Measurements from ENCODE around the gene BTBD2.
A peak's percentile ranks its signal among the peaks of the same experiment; 100 is the strongest.

BTBD2 gene

DNA sequence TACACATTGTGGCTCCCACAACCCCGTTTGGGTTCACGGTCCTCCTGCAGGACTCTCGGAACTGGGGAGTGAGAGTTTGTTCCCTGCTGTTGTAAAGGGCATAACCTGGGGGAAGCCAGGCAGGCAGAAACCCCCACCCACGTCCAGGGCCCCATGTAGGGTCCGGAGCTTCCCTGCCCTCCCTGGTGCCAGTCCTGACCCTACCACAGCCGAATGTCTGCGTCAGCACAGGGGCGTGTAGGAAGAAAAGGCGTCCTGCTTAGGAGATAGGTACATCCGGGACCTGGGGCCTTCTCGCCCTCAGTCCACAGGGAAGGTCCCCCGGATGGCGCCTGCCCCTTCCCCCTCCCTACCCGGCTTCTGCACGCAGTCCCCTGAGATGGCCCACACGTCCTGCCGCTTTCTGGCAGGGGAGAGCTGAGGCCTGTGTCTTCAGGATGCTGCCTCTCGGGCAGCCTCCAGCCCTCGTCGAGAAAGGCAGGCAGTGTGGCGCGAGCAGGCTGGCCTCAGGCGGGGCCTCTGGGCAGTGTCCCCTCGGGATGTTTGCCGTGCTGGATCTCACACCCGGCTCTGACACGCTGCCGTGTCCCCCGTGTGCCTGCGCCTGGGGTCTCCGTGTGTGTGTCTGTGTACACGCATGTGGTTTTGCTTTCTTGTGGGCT lies 55.5 kb downstream of the BTBD2 start:
- DNase-seq, result no peak

DNA sequence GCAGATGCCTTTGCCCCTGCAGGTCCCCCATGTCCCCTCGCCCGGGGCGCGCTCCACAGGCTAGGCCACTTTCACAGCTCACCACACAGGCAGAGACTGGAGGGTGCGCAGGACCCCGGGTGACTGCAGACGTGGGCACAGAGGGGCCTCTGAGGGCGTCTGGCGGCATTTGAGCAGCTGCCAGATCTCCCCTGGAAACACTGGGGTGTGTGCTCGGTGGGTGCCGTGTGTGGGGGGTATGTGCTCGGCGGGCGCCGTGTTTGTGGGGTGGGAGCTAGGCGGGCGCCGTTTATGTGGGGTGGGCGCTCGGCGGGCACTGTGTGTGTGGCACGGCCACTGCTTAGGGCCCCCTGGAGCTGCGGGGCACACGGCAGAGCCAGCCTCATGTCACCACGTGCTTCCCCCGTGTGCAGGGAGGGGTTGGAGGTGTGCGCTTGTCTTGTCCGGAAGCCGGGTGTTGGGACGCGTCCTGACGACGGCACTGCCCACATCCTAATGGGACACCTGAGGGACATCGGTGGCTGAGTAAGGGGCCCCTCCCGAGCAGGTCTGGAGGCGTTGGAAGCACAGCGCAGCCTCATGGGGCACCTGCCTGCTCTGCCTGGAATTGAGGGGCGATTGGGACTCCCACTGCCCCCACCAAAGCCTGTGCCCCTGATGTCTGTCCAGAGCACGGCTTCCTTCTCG lies 57.8 kb downstream of the BTBD2 start:
- DNase-seq, result no peak

DNA sequence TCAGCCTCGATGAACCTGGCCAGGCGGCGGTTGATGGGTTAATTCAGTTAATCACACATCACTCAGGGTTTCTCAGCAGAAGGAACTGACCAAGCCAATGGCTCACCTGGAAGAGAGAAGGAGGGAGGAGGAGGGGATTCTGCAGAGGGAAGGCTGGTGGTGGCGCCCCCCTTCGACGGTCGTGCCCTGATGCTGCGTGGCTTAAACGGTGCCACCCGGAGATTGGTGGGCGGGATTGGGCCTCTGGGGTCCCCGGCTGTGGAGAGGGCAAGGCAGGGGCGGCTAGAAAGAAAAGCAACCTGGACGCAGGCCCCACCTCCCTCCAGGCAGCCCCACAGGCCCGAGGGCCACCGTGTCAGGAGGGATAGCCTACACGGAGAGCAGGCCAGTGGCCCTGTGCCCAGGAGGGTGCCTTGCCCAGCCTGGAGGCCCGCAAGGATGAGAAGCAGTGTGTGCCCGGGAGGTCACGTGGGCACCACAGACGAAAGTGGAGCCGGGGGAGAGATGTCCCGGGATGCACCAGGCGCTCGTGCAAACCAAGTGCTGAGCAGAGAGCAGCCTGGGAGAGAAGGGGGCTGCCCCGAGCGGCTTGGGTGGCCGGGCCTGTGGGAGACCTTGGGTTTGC lies 58.5 kb downstream of the BTBD2 start:
- DNase-seq, result no peak

DNA sequence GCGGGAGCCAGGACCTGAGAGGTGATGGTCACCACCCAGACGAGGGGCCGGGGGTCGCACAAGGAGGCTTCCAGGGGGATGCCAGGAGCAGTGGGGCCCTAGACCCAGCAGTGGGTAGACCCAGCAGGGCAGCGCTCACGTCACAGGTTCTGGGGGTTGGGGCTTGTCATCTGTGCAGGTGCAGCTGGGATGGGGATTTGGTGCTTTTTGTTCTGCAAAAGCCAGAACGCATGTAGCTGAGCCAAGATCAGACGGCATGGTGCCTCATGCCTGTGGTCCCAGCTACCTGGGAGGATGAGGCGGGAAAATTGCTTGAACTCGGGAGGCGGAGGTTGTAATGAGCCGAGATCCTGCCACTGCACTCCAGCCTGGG lies 59.4 kb downstream of the BTBD2 start:
- no peak for DNase-seq

DNA sequence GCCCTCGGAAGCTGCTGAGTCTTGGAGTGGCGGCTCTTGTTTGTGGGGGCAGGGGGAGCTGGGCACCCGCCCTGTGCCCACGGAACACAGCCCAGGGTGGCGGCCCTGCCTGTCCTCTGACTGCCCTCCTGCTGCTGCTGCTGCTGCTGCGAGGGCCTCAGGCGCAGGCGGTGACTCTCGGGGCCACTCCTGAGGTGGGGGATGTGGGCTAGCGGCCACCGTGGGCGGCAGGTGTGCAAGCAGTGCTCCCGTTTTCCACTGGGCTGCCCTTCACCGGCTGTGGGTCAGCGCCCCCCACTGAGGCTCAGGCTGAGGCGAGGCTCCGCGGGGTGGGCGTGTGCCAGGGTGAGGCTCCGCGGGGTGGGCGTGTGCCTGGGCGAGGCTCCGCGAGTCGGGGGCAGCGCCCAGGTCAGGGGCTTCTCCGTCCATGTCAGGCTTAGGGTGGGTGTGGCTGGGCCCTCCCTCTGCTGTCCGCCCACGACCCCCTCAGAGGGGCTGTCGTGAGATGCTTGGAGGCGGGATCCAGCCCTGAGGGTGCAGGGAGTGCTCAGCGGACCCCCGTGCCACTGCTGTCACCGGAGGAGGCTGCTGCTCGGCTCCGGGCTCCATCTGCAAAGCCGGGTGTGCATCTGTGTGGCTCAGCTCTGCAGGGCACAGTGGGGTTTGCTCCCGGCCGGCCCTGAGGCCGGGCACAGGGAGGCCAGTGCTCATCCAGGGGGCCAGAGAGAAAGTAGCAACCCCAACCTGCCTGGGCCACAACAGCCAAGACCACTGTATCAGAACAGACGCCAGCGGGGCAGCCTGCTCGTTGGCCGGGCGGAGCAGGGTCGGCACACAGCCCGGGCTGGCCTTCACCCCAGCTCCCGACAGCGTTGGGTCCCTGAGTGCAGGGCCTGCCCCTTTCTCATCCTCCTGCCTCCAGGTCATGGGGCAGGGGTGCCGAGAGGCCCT lies 60.1 kb downstream of the BTBD2 start:
- no peak for DNase-seq

DNA sequence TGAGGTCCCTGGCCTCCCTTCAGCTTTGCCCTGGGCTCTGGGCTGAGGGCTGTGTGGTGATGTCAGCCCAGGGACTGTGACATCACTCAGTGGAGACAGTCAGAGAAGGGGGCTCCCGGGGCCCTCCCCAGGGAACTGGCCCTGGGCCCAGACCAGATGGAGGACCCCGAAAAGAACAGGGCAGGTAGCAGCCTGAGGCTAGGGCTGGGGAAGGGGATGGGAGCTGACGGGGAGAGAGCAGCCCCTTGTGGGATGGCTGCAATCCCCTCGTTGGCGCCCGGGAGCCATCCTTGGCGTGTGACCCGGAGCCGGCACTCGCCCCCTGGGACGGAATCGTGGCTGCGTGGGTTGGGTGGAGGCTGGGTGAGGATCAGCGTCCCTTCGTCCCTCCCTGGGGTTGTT lies 61.0 kb downstream of the BTBD2 start:
- no peak for DNase-seq

DNA sequence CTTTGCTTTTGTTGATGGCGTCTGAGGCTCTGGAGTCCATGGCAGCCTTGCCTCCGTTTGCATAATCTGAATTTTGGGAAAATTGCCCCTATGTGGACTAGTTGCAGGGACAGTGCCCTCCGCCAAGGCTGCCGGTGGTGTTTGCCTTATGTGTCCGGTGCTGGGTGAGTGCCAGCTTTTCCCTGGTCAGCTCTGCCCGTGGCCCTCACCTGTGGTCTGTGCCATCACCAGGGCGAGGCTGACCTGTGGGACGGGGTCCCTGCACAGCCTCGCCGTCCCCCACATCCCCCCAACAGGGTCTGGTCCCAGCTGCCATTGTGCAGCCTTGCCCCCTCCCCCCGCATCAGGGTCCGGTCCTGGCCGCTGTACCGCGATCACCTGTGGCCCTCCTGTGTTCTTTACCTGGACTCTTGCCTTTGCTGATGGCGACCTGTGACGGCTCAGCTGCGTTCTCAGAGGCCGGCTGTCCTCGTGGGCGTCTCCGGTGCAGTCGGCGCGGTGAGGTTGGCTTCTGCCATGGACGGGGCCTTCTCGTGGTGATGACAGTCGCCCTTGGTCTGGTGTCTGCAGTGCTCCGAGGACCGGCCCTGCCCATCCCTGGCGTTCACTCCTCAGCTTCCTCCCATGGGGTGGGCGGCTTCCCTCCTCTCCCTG lies 61.9 kb downstream of the BTBD2 start:
- no peak for DNase-seq

DNA sequence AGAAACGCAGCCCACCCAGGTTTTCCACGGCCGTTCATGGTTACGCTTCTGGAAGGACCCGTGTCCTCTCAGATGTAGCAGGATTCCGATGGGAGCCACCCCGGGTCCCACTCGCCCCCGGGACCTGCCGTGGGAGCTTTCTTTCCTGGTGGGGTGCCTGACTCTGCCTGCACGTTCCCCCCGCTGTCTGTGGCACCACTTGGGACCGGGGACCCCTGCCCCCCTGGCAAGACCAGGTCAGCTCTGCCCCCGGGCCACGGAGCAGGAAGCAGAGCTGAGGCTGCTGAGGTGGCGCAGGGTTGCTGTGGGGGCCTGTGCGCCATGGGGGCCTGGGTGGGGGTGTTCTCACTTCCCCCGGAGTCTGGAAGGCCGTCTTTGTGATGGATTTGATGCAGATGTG lies 62.5 kb downstream of the BTBD2 start:
- DNase-seq, result no peak

DNA sequence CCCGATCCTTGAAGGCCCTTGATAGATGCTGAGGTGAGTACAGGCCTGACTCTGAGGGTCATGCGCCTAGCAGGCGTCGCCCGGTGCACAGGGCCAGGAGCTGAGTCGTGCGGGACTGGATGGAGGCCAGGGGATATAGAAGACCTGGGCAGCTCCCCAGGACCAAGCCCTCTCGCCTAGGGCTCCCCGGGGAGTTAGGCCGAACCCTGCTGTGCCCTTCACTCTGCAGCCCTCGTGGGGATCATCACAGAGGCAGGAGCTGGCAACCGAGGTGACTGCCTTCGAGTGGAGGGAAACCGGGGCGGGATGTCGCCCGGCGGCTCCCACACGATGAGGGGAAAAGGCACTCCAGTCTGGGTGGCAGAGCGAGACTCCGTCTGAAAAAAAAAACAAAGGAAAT lies 62.9 kb downstream of the BTBD2 start:
- no peak for DNase-seq

DNA sequence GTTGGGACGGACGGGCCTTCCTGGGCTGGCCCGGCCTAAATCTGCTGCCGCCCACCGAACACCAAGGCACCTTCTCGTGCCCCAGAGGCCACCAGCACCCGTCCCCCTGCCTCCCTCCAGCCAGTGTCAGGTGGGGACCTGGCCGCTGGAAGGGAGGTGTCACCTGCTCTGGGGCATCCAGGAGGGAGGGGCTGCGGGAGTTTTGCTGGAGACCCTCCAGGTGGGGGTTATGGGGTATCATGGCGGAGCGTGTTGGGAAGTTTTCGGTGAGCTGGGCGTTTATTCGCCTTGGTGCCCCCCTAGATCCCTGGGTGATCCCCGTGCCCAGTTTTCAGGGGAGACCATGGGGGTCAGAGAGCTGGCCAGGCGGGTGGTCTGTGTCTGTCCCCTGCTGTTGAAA lies 64.9 kb downstream of the BTBD2 start:
- DNase-seq, result no peak

DNA sequence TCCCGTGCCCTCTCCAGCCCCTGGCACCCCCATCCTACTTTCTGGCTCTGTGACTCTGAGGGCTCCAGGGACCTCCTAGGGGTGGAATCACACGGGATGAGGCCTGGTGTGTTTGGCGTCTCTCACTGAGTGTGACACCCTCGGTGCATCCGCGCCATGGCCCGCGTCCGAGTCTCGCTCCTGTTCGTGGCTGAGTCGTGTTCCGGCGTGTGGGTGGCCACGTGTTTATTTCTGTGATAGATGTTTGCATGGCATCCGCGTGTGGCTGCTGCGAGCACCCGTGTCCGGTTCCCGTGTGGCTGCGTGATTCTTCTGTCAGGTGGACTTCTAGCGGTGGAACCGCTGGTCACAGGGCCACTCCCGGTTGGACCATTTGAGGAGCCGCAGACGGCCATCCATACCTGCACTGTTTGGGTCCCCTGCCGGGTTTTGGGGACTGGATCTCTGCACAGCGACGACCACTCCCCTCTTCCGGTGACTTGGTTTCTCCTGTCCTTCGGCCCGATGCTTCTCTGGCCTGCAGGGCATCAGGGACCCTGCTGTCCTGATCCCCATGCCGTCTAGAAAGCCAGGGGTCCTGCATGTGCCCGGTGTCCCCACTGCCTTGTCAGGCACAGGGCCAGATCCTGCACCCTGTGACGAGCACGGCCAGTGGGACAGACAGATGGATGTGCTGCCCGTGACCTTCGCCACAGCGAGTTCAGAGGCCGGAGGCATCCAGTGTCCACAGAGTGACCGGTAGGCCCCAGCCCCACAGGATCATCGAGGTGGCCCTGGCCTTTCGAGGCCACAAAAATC lies 66.0 kb downstream of the BTBD2 start:
- no peak for DNase-seq

DNA sequence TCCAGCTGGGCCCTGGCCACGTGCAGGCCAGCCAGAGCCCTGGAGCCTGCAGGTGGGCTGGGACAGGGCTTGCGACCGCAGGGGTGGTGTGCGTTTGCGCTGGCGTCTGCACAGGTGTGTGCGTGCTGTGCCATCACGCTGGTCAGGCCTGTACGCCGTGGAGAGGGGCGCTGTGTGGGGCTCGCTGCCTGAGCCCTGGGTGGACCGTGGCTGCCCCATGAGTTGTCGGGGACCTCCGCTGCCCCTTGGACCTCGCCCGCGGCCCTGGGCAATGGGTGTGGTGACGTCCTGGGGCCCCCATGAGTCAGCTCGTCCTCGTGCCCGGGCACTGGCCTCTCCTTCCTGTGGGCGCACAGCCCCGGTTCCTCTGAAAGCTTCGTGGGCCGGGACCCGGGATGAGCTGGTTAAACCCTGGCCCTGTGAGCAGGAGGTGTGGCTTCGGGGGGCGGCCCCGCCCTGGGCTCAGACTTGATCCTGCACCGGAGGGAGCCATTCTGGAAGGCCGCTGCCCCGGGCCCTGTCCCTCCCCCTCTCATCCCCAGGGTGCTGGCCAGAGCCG lies 67.8 kb downstream of the BTBD2 start:
- peak; percentile 22 to 77 (median 38) for DNase-seq

DNA sequence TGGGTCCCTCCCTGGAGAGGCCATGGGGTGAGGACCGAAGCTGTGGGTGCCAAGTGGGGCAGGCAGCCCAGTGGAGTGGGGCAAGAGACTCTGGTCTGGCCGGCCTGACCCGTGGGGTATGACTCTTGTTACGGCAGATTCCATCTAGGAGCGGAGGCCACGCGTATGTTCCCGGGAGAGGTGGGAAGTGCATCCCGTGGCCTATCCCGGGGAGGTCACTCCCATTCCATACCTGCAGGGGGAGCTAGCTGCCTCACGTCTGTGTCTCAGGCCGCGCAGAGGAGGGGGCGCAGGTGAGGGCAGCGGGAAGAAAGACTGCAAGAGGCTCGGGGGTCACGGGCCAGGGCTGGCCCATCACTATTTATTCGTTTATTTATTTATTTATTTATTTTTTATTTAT lies 69.6 kb downstream of the BTBD2 start:
- peak; percentile 27 to 65 (median 36) for DNase-seq

DNA sequence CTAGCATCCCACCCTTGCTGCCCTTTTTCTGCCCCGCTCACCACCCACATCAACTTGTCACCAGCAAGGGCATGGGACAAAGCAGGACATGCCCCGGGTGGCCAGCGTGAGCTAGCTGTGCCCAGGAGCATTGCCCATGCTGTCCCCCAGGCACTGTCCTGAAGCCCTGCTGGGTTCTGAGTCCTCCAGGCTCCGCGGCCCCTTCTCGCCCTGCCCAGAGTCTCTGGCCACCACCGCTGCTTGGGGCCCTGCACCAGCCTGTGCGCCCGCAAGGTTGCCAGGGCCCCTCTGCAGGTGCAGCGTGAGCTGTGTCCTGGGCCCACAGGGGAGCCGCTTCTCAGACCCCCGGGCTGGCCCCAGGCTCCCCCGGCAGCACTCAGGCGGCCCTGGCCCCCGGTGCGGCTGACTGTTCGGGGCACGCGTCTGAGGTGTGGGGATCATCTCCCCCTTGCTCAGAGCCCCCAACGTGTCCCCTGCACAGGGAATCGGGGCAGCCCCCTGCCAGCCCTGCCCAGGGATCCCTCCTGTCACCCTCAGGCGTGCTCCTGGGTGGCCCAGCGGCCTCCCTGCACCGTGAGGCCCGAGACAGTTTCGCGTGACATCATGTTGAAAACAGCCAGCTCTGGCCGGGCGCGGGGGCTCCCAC lies 70.5 kb downstream of the BTBD2 start:
- no peak for DNase-seq

DNA sequence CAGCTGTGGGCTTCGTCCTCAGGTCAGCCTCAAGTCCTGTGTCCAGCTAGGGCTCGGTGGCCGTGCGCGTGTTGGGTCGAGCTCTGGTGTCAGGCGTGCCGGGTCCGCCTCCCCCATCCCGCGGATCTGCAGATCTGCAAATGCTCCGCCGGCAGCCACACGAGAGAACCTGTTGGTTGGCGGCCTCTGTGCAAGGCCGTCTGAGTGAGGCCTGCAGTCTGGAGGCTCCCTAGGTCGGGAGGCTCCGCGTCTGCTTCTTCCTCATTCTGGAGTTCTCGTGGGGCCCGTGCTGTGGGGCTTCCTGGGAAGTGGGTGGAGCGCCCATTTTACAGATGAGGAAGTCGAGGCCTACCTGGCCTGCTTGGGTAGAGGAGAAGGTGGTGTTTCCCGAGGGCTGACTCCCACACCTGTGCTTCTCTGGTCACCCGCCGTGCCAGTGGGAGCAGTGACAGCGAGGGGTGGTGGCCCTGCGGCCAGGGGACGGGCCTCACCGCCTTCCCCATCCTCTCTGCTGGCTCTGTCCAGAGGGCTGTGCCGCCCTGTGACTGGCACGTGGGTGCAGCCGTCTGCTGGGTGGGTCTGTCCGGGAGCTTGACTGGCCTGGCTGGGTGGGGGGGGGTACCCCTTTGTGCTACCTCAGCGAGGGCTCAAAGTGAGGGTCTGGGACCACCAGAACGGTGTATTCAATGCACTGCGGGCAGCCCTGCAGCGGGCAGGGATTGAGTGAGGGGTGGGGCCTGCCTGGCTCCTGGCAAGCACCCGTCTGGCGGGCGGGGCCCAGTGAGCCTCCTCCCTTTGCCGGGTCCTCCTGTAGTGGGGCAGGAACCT lies 71.2 kb downstream of the BTBD2 start:
- DNase-seq, result peak; percentile 51 to 80 (median 75)

DNA sequence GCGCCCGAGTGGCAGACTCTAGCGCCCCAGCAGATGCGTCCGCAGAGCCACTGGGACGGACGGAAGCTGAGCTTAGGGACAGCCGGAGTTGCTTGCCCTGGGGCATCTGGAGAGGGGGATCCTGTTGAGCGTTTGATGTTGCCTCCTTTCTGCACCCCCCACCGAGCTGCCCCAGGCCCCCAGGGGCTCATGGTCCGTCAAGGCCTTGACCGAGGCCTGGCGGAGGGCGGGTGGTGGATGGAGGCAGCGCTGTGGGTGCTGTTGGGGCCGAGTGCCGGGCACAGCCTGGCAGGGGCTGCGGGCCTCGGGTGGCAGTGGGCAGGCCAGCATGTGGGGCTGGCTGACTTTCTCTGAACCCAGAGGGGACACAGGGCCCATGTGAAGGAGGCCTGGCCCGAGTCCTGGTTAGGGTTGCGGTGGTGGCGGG lies 71.8 kb downstream of the BTBD2 start:
- no peak for DNase-seq

DNA sequence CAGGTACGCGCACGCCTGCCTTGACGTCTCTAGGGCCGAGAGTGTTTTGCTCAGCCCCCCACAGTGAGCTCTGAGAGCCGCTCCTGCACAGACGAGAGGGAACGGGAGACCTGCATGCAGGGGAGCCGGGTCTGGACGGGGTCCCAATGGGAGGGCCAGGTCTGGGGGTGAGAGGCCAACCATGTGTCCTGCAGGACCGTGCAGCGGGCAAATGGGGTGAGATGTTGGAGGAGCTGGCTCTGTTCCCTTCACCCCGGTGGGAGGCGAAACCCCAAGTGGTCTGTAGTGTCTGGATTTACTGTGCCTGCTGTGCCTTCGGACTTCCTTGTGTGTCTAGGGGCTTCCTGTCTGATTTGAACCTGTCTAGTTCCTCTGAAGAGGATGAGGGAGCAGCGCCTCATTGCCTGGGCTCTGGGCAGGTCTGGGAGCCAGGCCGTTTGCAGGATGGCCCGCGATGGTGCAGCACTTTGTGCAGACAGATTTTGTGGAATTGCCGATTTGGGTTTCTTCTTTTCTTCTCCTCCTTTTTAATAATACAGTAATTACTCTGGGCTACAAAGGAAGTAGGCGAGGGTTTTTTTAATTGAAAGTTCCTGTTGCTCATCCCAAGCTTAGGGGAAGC lies 72.5 kb downstream of the BTBD2 start:
- peak in 3 of 4 experiments; percentile 26 to 41 (median 35) for DNase-seq

DNA sequence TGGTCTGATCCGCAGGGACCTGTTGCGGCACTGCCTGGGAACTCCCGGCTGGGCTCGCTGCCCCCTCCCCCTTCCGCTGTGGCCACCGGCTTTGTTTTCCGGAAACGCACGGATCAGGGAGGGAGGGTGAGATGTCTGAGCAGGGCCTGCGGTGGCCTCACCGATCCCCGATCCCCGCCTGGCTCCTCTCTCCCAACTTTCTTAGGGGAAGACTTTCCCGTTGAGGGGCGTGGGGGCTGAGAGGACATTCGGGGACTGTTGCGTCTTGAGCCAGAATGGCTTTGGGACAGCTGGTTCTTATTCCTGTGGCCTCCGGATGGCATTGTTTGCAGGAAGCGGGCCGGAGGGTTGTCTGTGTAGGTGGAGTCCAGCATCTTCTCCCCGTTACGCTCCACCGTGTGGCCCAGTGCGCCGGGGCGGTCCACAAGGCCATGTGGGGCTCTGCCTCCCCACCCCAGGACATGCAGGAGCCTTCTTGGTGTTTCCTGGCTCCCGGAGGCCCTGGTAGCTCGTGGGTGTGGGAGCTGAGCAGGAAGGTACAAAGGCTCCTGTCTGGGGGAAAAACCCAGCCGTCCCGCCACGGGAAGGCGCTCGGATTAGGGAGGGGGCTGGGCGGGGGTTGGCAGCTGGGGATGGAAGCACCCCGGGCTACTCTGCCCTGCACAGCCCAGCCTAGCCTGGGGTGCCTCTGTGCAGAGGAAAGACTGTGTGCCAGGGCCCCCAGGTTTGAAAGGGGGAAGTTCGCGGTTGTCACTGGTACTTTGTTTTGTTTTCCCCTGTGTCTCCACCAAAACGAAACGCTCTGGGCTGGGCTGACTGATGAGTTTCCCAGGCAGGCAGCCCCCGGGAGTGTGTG lies 73.2 kb downstream of the BTBD2 start:
- peak; percentile 58 to 80 (median 72) for DNase-seq
